Measurements from ENCODE around the gene TAS2R3.
"Not testable (repeated sequence)": the region's sequence is repeated elsewhere in the genome, so short reads cannot be mapped to it uniquely, and the experiment has no call there.

The TAS2R3 gene, protein sequence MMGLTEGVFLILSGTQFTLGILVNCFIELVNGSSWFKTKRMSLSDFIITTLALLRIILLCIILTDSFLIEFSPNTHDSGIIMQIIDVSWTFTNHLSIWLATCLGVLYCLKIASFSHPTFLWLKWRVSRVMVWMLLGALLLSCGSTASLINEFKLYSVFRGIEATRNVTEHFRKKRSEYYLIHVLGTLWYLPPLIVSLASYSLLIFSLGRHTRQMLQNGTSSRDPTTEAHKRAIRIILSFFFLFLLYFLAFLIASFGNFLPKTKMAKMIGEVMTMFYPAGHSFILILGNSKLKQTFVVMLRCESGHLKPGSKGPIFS

DNA sequence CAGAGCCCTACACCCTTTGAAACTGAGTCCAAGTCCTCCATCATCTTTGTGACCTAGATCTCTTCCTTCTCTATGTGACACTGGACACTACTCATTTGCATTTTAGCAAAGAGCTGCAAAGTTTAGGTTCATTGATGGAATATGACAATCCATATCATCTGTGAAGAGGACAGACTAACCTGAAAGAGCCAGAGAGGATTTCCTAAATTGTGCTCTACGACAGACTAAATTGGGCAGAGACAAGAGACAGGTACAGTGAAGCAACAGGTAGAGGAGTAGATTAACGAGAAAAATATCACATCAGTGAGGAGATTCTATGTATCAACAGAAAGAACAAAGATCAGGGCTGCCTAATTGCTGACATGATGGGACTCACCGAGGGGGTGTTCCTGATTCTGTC is at the start of gene TAS2R3:
Gene TAS2R3, plus strand, starts transcription at position 301 of the 400 bp plus-strand sequence. Its CDS starts 62 bp downstream, at position 363.
- no peak for DNase-seq (ENCODE audit: low read depth)

DNA sequence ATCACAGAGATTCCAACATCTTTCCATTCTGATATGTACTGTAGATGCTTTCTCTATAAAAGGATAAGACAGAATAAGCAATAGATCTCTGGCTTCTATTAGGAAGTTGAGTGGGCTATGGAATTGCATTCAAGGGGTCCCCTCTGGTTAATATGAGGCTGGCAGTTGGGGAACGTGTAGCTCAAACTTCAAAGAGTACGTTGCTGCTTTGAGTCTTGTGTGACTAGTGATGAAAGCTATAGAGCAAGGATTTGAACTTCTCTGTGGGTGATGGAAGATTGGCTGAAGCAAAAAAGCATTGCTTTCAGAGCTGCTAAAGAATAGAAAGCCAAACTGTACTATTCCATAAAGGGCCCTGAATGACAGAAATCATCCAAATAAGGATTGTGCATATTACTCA is 49.3 kb upstream of the TAS2R3 start:
- no peak for DNase-seq (ENCODE audit: low read depth)

DNA sequence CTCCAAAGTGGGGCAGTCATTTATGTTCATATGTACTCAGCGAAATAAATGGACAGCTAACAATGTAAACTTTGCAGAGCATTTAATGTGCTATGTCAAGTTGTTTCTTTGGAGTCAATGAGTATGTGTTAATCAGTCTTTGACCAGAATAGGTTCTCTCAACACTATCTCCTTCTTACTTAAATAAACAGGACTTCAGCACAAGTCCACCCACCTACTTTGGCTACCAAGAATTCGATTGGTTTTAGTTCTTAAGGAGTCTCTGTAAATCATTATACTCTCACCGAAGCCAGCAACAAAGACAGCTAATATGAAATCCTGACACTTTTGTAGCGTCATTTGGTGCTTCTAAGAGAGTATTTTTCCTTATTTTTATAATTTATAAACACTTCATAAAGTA is 48.9 kb upstream of the TAS2R3 start:
- no peak for DNase-seq (ENCODE audit: low read depth)

DNA sequence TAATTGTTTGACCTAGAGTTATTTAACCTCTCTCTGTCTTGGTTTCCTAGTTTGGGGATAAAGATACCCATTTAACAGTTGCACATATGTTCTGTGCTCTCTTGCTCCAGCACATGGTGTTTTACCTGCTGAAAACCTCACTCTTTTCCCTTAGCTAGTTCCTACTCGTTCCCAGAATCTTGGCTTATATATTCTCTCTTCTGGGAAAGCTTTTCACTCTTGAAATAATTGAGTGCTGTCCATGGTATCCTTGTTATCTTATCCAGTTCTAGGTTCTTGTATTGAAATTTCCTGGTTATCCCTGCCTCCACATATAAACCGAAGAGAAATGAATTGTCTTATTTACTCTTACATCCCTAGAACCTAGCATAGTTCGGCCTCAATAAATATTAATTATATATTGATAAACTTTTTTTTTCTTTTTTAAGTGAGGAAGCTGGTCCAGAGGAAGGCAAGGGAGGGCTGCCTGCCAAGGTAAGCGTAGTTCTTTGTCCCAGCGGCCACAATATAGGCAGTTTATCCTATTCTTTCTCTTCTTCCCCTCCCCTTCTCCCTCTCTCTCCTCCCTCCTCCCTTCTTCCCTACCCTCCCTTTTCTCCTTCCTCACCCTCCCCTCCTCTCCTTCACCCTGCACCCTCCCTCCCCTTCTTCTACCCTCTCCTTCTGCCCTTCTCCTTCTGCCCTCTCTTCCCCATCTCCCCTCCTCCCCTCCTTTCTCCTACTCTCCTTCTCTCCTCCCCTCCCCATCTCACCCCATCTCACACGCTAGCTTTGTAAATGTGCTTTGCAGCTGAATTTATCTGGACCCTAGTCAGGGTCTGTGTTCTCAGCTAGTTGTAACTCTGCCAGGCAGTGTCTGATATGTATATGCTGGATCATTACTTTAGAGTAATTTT is 47.9 kb upstream of the TAS2R3 start:
- no peak for DNase-seq (ENCODE audit: low read depth)

DNA sequence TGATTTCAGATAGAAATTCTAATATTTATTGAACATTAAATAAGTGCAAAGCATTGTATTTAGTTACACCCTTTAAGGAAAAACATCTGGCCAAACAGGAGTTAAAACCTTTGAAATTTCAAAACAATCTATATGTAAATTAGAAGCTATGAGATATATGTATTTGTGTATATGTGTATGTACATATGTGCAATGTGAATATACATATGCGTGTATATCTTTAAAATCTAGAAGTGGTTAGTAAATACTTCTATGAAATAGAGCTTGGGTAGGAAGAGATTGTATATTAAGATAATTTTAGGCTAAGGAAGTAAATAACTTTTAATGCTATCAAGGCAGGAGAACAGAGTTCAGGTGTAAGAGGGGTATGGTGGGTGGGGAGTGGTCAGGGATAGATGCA is 46.4 kb upstream of the TAS2R3 start:
- DNase-seq (ENCODE audit: low read depth): no peak

DNA sequence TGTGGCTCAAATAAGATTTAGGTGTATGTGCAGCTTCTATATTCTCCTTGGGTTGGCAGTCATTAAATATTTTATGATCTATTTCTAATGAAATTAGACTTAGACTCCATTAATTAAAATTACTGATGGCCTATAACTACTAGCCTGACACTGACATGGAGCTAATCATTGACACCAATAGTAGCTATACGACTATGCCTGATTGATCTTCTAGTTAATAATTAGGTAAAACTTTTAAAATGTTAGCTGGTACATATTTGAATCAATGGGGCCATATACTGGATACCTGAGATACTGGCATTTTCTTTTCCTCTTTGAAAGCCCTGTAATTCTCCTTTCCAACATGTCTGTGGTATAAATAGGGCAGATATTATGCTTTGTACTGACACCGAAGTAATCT is 41.4 kb upstream of the TAS2R3 start:
- no peak for DNase-seq (ENCODE audit: low read depth)

DNA sequence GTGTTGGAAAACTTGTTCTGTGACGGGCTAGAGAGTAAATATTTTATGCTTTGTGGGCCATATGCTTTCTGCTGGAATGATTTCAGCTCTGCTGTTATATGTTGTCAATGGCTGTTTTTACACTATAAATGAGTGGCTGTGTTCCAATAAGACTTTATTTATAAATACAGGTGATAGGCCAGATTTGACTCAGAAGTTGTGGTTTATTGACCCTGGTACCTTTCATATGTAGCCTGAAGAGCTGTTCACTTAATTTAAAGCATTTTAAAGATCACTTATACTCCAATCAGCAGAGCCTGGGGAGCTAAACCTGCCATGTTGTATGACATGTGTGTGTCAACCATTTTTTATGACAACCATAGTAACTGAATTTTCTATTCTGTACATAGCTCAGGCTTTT is 34.9 kb upstream of the TAS2R3 start:
- no peak for DNase-seq (ENCODE audit: low read depth)

DNA sequence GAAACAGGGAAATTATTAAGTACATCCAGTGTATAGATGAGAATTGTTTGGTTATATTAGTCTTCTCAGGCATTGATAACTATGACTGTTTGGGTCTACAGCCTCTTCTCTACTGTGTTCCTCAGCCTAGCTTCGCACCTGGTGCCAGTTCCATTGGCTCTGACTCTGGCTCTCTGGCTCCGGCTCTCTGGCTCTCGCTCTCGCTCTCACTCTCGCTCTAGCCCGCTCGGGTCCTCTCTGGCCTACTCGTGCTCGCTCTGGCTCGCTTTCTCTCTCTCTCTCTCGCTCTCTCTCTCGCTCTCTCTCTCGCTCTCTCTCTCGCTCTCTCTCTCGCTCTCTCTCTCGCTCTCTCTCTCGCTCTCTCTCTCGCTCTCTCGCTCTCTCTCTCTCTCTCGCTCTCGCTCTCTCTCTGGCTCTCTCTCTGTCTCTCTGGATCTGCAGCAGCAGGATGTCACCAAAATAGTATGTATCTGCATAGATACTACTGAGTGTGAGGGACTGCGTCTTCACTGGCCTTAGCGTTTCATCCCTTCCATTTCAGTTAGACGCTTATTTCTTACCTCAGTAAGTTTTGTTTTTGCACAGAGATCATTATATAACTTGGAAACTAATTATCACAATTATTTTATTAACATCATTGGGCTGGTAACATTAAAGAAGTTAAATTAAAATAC is 32.3 kb upstream of the TAS2R3 start:
- DNase-seq (ENCODE audit: low read depth): no peak

DNA sequence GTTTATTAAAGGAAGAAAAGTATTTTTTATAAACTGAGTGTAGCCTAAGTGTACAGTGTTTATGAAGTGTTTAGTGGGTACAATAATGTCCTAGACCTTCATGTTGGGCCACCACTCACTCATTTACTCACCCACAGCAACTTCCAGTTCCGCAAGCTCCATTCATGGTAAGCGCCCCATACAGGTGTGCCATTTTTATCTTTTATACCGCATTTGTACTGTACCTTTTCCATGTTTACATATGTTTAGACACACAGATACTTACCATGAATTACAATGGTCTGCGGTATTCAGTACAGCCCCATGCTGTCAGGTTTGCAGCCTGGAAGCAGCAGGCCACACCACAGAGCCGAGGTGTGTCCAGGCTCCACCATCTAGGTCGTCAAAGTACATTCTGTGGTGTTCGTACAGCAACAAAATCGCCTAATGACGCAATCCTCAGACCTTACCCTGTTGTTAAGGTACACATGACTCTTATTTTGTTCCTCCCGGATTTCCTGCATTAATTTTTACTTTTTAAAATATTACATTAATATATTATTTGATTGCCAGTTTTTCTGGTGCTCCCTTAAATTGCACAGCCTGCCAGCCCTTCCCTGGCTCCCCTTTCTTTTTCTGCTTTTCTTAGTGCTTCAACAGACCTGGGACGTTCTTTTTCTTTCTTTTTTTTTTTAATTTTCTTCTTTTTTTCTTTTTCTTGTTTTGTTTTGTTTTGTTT is 26.6 kb upstream of the TAS2R3 start:
- DNase-seq (ENCODE audit: low read depth): no peak

DNA sequence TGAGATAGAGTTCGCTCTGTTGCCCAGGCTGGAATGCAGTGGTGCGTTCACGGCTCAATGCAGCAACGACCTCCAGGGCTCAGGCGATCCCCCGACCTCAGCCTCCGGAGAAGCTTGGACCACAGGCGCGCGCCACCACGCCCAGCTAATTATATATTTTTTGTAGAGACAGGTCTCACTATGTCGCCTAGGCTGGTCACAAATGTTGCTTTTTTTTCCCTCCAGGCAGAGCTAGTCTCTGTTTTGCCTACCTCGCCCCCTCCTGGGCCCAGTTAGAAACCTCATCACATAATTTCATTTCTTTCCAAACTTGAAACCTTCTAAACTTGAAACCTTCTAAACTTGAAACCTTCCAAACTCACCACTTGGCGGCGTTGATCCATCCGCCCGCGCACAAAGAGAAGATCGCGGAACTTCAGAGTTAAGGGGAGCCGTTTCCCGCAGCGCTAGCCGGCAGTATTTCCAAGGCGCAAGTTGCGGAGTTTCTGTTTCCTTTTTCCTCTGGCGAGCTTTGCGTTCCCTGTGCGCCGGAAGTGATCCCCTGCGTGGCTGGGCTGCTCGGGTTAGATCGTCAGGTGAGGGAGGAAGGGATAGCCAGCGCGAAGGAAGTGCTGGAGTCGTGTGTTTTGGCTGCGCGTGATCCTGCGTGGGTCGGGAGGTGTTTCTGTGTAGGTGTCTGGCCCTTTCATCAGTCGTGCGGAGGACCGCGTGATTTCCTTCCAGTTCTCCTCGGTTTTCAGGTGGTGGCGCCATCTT is 25.9 kb upstream of the TAS2R3 start, which contains the start of gene SSBP1:
Gene SSBP1, plus strand, starts transcription at position 523 of the 756 bp plus-strand sequence. CDS start 809 bp downstream, outside the sequence.
- peak; percentile 83 for DNase-seq (ENCODE audit: low read depth)

DNA sequence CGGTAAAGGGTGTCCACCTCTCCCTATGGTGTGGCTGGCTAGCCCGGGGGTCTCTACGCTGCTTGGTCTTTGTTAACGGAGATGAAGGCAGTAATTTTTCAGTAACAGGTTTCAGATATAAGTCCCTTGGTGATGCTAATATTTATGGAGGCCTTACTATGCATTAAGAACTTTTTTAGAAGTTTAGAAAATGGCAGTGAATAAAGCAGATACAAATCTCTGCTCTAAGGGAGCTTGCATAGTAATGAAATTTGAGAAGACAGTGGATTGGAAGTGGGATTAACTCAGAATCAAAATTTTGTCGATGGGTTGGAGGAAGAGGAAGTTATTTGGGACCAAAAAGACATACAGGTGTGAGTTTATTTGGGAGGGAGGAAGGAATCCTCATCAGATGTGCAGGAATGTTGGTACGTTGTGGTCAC is 25.3 kb upstream of the TAS2R3 start:
- DNase-seq (ENCODE audit: low read depth): no peak

DNA sequence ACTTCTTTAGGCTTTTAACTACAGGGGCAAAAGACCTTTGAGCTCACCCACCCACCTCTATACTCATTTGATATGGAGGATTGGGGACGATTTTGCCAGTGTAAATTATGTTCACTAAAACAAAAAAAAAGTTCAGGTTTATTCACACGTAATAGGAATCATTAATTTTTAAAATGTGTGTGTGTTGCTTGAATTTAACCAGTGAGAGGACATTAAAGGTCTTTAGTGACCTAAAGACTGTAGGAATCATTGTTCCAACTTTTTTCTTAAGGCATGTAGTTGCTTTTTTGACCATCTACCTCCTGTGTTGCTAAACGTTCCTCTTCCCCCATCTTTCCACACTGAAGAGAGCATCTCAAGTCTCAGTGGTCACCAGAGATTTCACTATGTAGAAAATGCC is 24.6 kb upstream of the TAS2R3 start:
- no peak for DNase-seq (ENCODE audit: low read depth)

DNA sequence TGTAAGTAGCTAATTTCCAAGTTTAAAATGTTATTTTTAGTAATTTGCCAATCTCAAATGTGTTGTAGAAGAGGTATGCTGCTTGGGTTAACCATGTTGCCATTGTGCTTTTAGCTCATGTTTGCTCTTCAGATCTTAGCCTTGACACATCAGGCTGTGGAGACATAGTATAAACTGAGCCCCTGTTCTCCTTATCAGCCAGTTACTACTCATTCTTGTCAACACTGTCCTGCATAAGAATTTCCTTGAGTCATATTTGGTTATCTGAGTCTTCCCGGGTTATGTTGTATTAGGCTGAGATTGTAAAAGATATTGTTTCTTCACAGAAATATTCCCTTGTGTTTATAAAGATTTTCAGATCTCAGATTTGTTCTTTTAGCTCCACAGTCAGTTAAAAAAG is 21.7 kb upstream of the TAS2R3 start:
- no peak for DNase-seq (ENCODE audit: low read depth)

DNA sequence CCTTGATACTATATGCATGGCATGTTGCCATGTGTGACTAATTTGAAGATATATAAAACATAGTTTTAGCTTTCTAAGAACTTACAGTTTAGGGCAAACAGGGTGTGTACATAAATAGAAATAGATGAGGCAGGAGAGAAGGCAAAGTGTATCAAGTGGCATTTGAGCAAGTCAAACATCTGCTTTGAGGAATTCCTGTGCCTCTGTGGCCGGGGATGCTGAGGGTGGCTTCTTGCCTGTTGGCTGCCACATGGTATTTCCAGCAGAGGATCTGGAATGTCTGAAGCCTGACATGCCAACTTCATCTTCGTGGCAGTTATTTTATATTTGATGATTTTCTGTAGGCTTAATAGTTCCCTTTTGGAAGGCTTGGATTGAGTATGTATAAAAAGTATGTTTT is 19.8 kb upstream of the TAS2R3 start:
- DNase-seq (ENCODE audit: low read depth): no peak

DNA sequence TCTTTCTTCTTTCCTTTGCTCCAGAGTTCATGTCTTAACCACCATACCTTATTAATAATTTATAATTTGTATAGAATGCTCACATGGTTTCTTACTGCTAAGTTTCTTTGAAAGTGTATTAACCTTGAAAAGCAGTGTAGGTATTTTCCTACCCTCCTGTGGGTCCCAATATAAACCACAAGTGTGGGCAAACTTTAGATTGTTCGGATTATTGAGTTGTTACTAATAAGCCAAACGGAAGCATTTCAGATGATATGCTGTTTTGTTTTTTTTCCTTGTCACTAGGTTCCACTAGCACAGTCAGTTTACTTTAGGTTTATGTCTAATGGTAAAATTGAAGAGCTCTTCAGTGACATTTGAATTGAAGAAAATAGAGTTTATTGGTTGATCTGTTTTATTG is 15.5 kb upstream of the TAS2R3 start:
- DNase-seq (ENCODE audit: low read depth): no peak

DNA sequence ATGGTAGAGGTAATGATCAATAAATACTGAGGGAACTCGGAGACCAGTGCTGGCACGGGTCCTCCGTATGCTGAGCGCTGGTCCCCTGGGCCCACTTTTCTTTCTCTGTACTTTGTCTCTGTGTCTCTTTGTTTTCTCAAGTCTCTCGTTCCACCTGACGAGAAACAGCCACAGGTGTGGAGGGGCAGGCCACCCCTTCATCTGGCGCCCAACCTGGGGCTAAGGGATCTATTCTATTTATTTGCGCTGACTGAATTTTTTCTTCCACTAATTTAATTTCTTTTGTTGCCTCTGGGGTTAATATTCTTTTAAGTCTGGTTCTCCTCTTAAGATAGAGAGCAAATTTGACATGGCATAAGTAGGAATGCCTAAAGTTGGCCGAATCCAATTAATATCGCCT is 12.0 kb upstream of the TAS2R3 start:
- DNase-seq (ENCODE audit: low read depth): not testable (repeated sequence)

DNA sequence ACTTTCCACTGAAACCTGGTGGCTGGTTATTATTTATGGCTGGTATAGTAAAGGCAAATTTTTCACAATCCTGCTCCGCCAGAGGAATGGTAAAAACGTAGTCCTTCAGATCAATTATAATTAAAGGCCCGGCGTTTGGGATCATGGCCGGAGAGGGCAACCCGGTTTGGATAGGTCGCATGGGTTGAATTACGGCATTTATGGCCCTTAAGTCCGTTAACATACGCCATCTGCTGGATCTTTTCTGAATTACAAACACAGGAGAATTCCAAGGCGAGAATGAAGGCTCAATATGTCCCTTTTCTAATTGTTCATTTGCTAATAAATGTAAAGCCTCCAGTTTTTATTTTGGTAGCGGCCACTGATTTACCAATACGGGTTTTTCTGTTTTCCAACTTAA is 11.3 kb upstream of the TAS2R3 start:
- no peak for DNase-seq (ENCODE audit: low read depth)

DNA sequence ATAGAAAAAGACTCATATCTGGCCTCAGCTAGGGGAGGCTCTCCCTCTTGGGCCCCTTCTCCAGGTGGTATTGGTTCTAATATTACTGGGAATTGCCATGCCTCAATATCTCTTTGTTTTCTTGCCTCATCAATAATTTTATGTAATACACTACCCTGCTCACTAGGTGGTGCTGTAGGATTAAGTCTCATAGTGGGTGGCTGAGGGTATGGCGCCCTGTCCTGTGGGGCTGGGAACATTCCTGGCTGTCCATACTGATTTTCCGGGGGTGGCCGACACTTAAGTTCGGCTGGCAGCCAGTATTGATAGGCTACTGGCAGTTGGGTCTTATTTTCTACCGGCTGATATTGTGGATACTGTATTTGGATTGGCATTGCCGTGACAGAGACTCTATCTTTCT is 9.0 kb upstream of the TAS2R3 start:
- DNase-seq (ENCODE audit: low read depth): no peak

DNA sequence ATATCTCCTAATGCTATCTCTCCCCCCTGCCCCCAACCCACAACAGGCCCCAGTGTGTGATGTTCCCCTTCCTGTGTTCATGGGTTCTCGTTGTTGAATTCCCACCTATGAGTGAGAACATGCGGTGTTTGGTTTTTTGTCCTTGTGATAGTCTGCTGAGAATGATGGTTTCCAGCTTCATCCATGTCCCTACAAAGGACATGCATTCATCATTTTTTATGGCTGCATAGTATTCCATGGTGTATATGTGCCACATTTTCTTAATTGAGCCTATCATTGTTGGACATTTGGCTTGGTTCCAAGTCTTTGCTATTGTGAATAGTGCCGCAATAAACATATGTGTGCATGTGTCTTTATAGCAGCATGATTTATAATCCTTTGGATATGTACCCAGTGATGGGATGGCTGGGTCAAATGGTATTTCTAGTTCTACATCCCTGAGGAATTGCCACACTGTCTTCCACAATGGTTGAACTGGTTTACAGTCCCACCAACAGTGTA is 6.2 kb downstream of the TAS2R3 start:
- not testable (repeated sequence) for DNase-seq (ENCODE audit: low read depth)

DNA sequence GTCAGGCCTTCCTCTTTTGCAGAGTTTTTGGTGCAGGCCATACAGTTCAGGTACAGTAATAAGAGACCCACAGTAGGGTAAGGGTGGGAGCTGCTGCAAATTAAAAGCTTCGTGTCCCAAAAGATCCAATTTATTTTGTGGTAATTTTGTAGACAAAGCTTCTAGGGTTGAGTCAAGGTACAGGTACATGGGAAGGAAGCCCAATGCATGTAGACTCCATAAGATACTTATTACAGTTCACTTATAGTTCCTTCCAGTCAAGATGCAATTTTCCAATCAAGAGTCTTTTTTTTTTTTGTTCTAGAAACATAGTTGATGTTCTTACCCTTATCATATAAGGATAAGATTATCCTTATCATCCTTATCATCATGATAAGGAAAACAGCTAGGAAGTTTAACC is 12.5 kb downstream of the TAS2R3 start, which contains the start of gene TAS2R4:
Gene TAS2R4, plus strand, starts transcription at position 301 of the 400 bp plus-strand sequence. CDS start 1,815 bp downstream, outside the sequence.
- no peak for DNase-seq (ENCODE audit: low read depth)
